Stimulated activated CD4-positive, alpha-beta T cell treated with anti-CD3 and anti-CD28 coated beads, Interleukin-4, amount 100 ng/mL, for 24 hours (primary cell): ENCODE measurements around the gene TAGLN2.

Experiments
- DNase-seq: peaks from one replicate; pipeline ENCODE4 v3.0.0-alpha.2; 2020

Gene TAGLN2

DNA sequence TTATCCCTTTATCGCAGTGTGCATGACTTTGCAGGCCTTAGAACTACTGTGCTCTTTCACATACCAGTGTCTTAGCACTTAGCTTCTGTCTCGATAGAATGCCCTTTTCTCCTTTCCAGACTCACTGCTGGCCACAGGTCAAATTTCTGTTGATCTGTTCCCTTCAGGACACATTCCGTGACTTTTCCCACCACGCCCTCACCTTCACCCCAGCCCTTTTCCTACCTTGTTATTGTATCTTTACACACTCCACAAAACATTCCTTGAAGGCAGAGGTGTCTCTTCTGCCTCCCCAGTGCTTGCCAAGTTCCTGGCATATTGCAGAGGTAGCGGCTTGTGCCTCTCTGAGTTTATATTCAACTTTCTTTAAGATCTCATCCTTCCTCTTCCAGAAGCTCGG lies 23.8 kb upstream of the TAGLN2 start:
- DNase-seq = no peak

DNA sequence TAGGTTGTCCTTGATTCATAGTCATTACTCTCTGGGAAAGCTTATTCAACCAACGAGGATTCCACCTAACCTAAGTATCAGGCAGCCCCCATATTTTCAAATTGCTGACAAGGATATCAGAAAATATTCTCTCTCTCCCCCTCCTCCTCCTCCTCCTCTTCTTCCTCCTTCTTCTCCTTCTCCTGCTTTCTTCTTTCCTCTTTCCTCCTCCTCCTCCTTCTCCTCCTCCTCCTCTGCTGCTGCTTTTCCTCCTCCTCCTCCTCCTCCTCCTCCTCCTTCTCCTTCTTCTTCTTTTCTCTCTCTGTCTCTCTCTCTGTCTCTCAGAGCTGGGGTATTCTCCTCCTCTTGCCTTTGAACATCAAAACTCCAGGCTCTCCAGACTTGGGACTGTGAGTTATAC lies 22.6 kb upstream of the TAGLN2 start:
- DNase-seq = no peak

DNA sequence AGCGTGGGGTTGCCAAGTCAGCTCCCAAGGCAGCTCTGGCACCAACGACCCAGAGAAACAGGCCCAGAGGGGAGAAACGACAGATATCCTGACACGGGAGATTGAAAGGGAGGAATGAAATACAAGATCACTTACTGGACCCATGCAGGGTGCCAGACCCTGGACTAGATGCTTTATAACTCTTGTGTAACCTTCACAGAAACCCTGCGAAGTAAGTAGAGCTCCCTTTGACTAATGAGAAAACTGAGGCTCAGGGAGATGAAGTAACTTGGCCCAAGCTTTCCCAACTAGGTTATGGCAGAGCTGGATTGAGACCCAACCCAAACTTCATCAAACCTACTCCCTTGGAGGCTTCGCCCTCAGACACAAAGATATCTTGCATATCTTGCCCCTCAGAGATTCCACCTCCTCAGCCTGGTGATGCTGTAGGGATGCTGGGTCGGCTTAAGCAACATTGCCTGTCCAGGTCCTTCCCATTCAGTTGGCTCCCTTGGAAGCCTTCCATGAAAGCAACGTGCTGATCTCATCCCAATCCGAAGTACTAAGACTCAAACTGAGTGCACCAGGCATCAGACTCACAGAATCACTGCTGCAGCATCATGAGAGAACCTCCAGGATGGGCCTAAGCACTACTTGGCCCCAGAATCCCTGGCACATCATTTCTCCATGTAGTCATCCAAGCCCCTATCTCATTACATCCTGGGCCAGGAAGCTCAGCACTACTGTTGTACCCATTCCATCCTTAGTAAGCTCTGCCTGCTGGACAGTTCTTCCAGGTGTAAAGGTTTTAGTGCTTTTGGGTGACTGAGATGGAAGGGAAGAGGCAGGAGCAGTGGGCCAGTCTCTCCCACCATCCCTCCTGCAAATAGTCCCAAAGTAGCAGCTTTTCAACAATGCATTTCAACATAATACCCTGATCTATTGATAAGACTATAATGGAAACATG lies 21.2 kb upstream of the TAGLN2 start:
- no peak for DNase-seq

DNA sequence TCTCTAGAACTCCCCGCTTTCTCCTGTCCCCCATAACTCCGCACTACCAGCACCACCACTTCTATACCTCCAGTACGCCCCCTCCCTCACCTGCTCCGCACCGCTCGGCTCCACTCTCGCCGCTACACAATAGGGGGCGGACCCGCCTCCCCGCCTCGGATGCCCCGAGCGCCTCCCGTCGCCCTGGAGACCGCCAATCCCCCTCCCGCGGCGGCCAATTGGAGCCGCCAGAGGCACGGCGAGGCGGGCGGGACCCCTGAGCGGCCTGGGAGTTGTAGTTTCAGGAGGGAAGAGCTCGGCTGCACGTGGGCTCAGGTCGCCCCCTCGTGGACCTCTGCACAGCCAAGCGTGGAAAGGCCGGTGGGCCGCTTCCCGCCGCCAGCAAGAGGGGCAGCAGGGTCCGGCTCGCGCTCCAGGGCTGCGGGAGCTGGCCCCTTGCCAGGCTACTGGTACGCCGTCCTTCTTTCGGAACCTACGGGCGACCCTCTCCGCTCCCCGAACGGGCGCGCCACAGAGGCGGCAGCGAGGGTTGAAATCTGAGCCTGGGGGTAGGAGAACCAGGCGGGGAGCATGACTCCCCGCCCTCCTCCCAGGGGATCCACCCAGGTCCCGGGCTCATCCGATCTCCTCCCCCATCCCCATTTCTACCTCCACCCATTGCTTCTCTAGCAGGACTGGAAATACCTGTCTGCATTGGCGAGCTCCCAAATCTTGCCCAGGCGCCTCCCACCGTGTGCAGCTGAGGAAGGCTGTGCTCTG lies 20.4 kb upstream of the TAGLN2 start, which contains the start of gene IGSF9:
TSS of gene IGSF9 (minus strand) at position 131 of the 759 bp plus-strand sequence. CDS start 2,159 bp downstream, outside the sequence.
- peak; percentile 70 for DNase-seq

DNA sequence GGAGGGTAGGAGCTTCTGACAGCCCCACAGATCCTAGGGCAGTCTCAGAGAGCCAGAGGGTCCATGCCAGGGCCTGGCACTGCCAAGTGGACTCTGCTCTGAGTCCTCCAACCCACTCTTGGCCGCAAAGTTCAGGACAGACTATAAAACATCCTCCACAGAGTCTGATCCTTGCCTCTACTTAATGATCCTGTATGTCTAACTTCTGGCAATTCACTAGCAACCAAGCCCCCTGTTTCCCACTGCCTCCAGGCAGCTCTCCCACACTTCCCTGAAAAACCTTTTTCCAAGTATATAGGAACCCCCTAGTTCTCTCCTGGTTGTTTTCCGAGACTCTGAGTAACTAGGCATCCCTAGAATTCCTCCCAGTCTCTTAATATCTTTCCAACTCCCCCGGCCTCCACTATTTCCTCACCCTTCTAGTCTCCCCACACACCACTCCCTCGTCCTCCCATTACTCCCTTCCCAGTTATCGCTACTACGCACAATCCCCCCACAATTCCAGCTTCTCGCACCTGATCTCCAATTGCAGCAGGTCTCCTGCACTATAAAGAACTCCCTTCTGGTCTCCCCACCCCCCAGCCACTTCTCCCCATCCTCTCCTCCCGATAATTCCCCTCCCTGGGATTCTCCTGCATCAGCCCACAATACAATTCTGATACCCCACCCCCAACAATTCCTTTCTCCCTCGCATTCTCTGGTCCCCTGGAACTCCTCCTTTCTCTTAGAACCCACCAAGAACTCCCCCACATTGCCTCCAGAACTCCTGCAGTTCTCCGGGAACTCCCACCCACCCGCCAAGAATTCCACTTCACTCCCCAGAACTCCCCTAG lies 19.5 kb upstream of the TAGLN2 start:
- DNase-seq = no peak

DNA sequence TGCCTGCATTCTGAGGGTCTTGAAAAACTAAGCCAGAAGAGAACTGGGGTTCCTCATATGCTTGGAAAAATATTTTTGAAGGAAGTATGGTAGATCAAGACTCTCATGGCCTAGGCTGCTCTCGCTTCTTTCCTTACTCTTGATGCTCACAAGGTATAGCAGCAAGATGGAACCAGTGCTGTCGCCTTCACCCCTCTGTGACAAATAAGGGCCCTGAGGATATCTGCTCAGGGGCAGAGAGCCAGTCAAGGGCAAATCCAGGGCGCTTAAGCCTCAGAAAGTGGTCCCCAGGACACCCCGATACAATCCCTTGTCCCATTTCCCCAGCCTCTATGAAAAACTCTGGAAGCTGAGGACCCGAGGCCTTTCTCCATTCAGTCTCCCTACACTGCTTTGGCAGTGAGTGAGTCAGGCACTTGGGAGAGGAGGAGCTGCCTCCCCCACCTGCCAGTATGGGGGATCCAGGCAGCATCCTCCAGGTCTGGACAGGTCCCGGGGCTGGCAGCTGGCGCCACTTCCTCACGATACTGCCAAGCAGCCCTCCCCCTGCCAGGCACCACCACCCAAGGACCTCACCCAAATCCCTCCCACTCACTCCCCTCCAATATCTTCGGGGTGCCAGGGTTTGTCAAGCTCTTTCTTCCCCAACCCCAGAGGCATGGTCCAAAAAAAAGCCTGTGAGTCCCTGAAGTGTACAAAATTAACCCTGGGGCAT lies 18.8 kb upstream of the TAGLN2 start:
- no peak for DNase-seq

DNA sequence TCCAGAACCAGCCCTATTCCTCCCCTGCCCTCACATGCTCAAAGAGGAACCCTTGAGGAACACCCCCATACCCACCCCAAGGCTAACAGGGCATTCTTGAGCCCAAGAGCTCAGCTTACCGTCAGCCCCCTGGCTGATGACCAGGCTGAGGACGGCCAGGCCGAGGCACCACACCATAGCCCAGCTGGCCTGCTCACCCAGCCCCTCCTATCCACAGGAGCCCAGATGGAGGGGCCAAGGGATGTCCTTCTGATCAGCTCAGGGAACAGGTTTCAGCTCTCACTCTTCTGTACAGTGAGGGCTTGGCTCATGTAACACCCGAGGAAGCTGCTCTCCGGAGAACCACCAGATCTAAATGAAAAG lies 18.0 kb upstream of the TAGLN2 start:
- DNase-seq = no peak

DNA sequence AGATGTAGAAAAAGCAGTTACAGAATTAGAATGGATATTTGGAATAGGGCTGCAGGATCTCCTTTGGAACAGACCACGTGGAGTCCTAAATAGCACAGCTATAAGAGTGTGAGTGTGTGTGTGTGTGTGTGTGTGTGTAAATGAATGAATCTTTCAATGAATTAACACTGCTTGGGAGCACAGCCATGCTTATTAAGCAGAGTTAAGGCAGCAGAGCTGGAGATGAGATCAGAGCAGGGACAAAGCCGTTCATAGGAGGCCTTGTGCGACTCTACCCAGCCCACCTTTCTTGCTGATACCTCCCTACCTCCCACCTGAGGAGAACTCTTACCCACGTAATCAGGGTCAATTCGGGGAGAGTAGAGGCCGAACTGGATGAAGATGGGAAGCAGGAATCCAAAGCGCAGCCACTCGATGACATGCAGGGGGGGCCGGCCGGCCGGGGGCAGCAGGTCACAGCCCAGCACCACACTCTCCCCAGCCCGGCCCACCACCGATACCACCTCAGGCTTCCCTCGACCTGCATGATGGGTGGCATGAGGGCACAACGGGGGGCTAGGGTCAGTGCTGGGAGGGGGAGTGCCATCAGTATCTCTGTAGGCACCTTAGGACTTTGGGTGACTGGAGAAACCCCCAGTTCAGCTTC lies 17.4 kb upstream of the TAGLN2 start:
- DNase-seq = no peak

DNA sequence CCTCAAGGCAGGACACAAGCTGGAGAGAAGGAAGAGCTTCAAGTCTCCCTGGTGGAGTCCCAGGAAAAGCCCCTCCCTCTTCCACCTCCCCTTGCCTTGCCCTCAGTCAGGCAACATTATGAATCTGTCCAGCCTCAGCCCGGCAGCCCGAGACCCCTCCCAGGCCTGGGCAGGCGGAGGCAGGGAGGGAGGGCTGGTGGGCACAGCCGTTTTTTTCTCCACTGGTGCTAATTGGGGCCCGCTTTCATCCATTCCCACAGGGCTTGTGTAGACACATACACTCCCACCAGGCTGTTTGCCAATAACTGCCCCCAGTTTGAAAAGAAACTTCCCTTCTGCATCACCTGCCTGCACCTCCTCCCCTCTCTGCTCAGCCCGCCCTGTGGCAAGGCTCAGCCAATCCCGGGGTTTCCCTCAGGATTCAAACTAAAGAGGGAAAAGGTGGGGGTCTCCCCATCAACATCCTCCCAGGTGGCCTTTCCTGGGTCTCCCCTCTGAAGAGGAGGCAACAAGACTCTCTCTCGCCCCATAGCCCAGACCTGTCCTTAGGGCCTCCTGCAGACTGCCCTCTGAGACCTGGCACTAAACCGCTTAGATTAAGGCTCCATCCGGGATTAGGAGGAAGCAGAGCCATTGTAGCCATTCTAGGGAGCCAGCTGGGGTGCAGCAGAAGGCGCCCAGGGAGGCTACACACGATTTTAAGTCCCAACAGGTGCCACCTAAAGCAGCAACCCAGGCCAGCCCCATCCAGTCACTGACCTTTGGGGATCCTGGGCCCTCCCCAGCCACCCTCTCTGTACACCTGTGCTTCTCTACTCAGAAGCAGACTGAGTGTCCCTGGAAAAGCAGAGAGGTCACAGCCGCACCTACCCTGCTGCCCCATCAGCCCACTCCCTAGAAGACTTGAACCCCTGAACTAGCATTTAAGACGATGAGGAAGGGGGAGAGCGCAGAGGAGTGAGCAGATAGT lies 16.6 kb upstream of the TAGLN2 start:
- DNase-seq = no peak

DNA sequence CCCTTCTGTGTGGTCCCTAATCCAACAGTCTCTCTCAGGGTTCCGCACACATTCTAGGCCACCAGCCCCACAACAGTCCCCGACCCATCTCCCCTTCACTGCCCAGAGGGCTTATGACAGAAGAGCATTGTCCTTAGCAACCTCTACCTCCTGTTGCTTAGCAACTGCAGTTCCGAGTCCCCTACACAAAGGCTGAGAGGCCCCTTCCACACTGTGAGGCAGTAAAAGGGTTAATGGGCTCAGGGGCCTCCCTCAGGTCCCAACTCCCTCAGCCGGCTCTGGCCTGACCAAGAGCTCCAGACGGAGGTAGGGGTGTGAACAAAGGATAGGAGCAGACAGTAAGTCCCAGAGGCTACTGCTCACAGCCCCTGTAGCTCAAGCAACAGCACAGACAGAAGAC lies 15.8 kb upstream of the TAGLN2 start:
- DNase-seq = no peak

DNA sequence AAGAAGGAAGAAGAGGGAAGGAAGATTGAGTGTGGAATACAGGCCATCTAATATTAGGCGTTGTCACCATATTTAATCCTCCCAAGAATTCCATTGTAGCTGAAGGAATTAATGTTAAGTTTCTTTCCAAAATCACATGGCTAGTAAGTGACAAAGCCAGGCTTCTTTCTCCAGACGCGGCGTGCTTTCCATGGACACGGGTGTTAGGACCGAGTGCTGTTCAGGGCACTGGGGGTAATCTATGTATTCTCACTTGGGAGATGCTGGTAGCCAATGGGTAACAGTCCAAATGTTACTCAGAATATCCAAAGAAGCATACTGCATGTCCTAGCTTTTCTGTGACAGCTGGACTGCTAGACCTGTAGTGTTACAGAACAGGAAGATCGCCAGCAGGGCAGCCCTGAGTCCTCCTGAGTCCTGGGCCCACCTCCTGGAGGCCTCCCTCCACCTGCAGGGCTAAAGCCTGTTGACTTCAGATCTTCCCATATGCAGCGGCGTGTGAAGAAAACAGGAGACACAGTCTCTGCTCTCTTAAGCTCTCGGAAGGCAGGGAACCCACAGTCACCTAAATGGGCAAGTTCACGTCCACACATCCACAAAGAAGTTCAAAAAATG lies 14.8 kb upstream of the TAGLN2 start:
- DNase-seq = no peak

DNA sequence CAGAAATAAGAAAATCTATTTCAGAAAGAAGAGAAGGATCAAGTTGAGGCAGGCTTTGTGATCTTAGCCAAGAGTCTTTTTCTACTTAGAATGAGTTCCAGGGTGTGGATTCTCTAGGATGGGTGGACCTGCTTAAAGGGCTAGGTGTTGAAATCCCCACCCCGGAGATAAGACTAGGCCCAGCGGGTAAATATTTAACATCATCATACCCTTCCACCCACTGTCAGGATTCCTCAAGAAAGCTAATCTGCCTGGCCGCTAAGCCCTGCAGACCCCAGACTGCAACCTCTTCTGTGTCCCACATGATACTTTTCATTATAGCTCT lies 14.3 kb upstream of the TAGLN2 start:
- no peak for DNase-seq

DNA sequence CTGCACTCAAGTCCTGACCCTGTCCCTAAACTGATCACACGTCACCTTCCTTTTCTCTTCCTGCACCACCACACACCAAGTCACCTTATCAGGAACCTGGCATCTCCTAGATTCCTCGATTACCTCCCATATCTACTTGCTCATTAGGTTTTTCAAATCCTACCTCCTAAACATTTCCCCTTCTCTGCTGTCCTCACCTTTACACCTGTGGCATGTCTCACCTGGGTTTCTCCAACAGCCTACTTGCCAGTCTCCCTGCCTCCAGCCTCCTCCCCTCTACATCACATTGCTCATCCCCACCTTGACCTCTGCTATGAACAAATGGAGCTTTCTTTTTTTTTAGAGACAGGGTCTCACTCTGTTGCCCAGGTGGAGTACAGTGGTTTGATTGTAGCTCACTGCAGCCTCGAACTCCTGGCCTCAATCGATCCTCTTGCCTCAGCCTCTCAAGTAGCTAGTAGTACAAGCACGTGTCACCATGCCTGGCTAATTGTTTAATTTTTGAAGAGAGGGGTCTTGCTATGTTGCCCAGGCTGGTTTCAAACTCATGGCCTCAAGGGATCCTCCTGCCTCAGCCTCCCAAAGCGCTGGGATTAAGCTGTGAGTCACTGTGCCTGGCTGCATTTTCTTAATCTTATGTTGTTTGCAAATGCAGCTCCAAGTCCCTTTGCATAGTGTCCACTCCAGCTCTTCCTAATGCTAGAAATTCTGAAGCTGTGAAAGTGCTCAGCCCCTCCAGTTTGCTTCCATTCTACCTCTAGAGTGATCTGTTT lies 13.8 kb upstream of the TAGLN2 start:
- DNase-seq = no peak

DNA sequence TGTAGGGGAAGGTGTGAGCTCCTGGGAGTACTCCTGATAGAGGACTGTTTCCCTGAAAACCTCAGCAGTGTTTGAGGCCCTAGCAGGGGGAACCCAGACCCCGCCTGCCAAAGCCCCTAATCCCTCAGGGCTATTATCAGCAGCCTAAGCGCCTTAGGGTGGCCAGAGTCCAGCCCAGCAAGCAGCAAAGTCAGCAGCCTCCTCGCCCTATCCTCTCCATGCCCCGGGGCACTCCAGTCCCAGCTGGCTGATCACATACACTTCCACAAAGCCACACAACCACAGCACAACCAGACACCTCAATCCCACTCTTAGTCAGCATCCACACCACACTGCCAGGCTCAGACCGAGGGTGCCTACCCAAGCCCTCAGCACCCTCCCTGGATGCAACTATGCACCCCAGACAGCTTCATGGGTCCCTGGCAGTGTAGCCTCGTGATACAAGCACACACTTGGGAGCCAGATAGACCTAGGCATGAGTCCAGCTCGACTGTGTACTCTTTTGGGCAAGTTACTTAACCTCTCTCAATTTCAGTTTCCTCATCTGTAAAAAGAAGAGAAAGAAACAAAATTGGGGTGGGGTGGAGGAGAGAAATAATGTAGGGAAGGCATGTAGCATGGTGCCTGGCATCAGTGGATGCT lies 13.0 kb upstream of the TAGLN2 start:
- DNase-seq = no peak

DNA sequence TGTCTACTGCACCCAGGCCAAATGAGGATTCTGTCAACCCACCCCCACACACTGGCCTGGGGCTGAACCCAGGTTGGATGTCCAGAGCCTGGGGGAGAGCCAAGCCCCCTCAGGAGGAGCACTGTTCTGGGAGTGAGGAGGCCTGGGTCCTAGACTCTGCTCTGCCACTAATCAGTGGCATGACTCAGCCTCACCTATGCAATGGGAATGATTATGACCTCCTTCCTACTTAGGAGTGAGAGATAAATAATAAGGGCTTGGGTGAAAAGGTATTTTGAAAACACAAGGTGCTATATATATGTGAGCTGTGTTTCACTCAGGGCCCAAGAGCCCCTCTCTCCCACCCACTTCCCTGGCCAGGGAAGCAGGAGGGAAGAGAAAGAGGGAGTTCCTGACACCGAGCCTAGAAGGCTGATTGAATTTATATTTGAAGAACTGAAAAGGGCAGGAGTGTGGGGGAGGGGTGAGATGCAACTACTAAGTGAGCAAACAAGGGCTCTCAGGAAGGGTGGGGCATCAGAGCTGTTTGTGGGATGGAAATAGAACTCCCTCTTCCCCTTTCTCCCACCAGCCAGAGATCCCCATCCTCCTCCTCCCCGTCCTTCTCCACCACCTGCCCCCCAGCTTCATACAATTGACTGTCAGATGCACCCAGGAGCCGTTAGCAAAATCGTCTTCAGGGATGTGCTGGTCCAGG lies 11.9 kb upstream of the TAGLN2 start:
- no peak for DNase-seq

DNA sequence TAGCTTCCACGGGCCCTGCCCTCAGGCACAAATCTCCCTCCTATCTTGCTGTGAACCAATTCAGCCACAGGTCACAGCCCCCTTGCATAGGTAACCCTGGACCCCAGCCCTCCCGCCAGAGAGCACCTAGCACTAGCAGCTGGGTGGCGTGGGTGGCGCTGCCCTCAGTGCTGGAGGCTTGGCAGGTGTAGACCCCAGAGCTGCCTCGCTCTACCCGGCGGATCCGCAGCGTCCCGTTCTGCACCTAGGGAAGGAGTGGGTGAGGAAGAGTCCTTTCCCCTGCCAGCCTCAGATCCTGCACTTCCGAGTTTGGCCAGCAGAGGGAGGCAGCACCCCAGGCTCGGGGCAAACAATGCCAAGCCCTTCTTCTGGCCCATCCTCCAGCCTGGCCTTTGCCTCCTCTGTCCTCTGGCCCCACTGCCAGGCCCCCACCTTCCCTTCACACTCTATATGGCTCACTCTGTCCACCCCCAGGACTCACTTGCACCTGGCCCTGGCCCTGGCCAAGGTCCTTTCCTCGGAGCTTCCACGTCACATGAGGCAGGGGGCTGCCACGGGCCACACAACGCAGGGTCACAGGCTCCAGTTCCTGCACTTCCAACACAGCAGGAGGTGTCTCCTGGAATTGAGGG lies 11.1 kb upstream of the TAGLN2 start:
- peak; percentile 85 for DNase-seq

DNA sequence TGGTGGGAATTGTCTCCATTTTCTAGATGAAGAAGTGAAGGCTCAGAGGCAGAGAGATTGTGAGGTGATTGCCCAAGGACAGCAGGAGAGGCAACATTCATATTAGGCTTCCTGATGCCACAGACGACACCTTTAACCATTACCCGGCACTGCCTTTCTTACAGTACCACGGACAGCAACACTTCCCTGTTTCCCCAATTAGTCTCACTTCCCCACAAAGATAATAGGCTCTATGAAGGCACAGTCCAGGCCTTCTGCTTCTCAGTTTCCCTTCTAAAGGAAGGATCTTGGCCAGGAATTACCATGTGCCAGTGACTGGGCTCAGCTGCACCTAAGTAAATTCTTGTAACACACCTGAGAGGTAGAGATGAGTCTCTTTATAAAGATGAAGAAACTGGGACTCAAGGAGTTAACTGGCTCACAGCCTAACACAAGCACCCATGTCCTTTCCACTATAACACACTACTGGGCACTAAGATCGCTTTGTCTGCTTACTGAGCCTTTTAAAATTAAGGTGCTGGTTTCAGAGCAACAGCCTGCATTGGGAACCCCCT lies 10.5 kb upstream of the TAGLN2 start:
- DNase-seq = no peak

DNA sequence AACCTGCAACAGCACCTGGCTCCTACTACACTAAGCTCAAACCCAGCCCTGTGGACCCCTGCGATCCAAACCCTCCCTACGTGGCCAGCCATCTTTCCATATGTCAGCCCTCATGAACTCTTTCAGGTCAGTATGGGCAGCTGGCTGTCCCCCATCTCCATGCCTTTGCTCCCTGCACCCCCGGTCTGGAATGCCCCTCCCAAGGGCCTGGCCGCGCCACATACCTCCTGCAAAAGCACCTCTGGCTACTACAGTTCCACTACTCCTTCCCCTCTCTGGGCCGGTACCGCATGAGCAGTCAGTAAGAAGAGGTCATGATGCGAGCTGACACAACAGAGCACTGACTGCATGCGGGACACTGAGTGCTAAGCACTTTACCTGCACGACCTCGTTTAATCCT lies 10.0 kb upstream of the TAGLN2 start:
- DNase-seq = no peak
